Esophagus muscularis mucosa (tissue), 4 donors: ENCODE results near the gene LRP3. TPM values are rescaled to one million over a fixed set of nuclear protein-coding genes. Genes with fewer than 3 reads are reported as not detected.
A peak's percentile ranks its signal among the peaks of the same experiment; 100 is the strongest.

Source experiments
- DNase-seq: peaks from one replicate; pipeline ENCODE4 v3.0.0-alpha.2; 2017; ENCODE audit errors: extremely low spot score
- H3K27ac ChIP-seq, 4 donors: fragments of 200-600 bp; sonication (generic); replicated peaks in 1 of 4; 1 replicate in 3 of 4; 2 replicates in 1 of 4; pipeline ENCODE4 v1.5.1; 2016 to 2019; ENCODE audit warnings: mild to moderate bottlenecking in 1 of 4
- H3K27me3 ChIP-seq, 4 donors: fragments of 200-600 bp; sonication (generic); one replicate each; pipeline versions ENCODE4 v1.5.1 to v1.6.0; 2016 to 2019
- H3K36me3 ChIP-seq, 4 donors: fragments of 200-600 bp; sonication (generic); one replicate each; pipeline ENCODE4 v1.5.1; 2016 to 2019
- H3K4me1 ChIP-seq, 4 donors: fragments of 200-600 bp; sonication (generic); one replicate each; pipeline ENCODE4 v1.5.1; 2016 to 2019
- H3K4me3 ChIP-seq, 4 donors: fragments of 200-600 bp; sonication (generic); 1 replicate in 2 of 4; 2 replicates in 2 of 4; pipeline ENCODE4 v1.5.1; 2016 to 2019; ENCODE audit warnings: mild to moderate bottlenecking in 4 of 4, moderate library complexity in 1 of 4
- H3K9me3 ChIP-seq, 4 donors: fragments of 200-600 bp; sonication (generic); 1 replicate in 3 of 4; 2 replicates in 1 of 4; pipeline ENCODE4 v1.5.1; 2016 to 2019
- EP300 ChIP-seq: sonication (generic); formaldehyde crosslinking; IDR thresholded peaks from one replicate; pipeline ENCODE4 v1.6.1; 2017; ENCODE audit warnings: antibody characterized with exemption
- POLR2A ChIP-seq: fragments of 450-650 bp; IDR thresholded peaks from one replicate; pipeline ENCODE4 v1.6.1; 2017; ENCODE audit warnings: antibody characterized with exemption, moderate library complexity, mild to moderate bottlenecking, low read depth
- POLR2AphosphoS5 ChIP-seq, 2 donors: sonication (generic); formaldehyde crosslinking; IDR thresholded peaks; one replicate each; pipeline ENCODE4 v1.6.1; 2017; ENCODE audit warnings: antibody characterized with exemption in 2 of 2
- WGBS: methylation state at CpG from one replicate; pipeline ENCODE4 v1.1.5; 2018; 5-methylcytosine and 5-hydroxymethylcytosine counted together
- intact Hi-C: fragments of 100-400 bp; cut with DNase I; formaldehyde crosslinking; loops from one replicate; pipeline ENCODE4 v1.15.1; 2023
- total RNA-seq, 4 donors: library from RNA; depleted of rRNA; stranded (reverse); fragments of >200 nt; gene quantifications; one replicate each; pipeline versions ENCODE4 v1.1.0 to v1.2.1, GENCODE V29; 2016
- TF ChIP-seq, protein P1 (sequence below), 3 experiments: fragments of 200-600 bp in 2 of 3; fragments of 450-650 bp in 1 of 3; sonication (generic) in 2 of 3; IDR thresholded peaks; one replicate each; pipeline ENCODE4 v1.5.1; 2017 to 2019; ENCODE audit warnings: antibody characterized with exemption in 3 of 3, mild to moderate bottlenecking in 2 of 3, moderate library complexity in 1 of 3

The LRP3 gene, protein sequence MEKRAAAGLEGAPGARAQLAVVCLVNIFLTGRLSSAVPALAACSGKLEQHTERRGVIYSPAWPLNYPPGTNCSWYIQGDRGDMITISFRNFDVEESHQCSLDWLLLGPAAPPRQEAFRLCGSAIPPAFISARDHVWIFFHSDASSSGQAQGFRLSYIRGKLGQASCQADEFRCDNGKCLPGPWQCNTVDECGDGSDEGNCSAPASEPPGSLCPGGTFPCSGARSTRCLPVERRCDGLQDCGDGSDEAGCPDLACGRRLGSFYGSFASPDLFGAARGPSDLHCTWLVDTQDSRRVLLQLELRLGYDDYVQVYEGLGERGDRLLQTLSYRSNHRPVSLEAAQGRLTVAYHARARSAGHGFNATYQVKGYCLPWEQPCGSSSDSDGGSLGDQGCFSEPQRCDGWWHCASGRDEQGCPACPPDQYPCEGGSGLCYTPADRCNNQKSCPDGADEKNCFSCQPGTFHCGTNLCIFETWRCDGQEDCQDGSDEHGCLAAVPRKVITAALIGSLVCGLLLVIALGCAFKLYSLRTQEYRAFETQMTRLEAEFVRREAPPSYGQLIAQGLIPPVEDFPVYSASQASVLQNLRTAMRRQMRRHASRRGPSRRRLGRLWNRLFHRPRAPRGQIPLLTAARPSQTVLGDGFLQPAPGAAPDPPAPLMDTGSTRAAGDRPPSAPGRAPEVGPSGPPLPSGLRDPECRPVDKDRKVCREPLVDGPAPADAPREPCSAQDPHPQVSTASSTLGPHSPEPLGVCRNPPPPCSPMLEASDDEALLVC
- total RNA-seq: 10 to 100 TPM; 34.5 to 76.7 (median 62.6) TPM

DNA sequence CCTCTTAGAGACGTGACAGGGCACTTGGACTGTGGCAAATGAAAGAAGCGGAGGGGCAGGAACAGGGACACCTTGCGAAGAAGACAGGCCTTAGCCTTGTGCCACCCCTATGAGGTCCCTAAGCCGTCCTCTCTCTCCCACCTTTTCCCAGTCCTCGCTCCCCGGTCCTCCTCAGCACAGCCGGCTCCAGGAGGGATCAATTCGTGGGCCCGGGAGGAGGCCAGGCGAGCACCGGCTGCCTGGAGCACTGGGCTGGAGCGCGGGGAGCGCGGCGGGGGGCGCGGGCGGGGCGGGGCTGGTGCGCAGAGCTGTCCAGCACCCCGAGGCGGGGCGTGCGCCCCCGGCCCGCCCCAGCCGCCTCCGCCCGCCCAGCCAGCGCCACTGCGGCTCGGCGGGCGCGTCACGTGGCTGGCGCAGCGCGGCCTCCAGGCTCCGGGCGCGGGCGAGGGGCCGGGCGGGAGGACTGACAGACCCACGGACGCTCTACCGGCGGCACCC is at the start of gene LRP3:
Gene LRP3, plus strand, starts transcription at position 466 of the 498 bp plus-strand sequence. CDS start 456 bp downstream, outside the sequence.
- intact Hi-C loops: no loop called here
- WGBS: no CpG with 5 or more reads among the region's 50 CpGs
- peak within 1 kb of the TSS; percentile 64 to 77 (median 72) for H3K27ac ChIP-seq
- TF ChIP-seq POLR2AphosphoS5 (IDR thresholded peaks at IDR 0.05): no peak
- TF ChIP-seq, protein P1, sequence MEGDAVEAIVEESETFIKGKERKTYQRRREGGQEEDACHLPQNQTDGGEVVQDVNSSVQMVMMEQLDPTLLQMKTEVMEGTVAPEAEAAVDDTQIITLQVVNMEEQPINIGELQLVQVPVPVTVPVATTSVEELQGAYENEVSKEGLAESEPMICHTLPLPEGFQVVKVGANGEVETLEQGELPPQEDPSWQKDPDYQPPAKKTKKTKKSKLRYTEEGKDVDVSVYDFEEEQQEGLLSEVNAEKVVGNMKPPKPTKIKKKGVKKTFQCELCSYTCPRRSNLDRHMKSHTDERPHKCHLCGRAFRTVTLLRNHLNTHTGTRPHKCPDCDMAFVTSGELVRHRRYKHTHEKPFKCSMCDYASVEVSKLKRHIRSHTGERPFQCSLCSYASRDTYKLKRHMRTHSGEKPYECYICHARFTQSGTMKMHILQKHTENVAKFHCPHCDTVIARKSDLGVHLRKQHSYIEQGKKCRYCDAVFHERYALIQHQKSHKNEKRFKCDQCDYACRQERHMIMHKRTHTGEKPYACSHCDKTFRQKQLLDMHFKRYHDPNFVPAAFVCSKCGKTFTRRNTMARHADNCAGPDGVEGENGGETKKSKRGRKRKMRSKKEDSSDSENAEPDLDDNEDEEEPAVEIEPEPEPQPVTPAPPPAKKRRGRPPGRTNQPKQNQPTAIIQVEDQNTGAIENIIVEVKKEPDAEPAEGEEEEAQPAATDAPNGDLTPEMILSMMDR (IDR thresholded peaks at IDR 0.05): no peak
- no peak for TF ChIP-seq POLR2A
- TF ChIP-seq EP300: no peak
- DNase-seq: no peak
- peaks cover 0 to 20% (median 13%) of the 10 kb centered on the region in 4 donors for H3K36me3 ChIP-seq
- no peaks in the 10 kb centered on the region for H3K9me3 ChIP-seq
- peaks cover 14 to 27% (median 18%) of the 10 kb centered on the region in 4 donors for H3K4me1 ChIP-seq
- peak within 1 kb of the TSS; percentile 76 to 86 (median 80) for H3K4me3 ChIP-seq
- no peaks in the 10 kb centered on the region for H3K27me3 ChIP-seq

DNA sequence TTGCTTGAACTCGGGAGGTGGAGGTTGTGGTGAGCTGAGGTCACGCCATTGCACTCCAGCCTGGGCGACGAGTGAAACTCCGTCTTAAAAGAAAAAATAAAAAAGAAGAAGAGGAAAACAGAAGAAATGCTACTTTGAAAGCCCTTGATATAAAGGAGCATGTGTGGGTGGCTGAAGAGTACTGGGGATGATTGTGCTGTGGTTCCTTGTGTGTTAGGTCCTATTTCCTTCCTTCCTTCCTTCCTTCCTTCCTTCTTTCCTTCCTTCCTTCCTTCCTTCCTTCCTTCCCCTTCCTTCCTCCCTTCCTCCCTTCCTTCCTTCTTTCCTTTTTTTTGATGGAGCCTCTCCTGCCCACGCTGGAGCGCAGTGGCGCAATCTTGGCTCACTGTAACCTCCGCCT is 47.9 kb upstream of the LRP3 start:
- DNase-seq: no peak
- Histone ChIP-seq H3K4me1 (peaks cover 0 to 8% (median 6%) of the 10 kb centered on the region in 4 donors), H3K27ac (no peak overlapping the region), H3K9me3 (no peaks in the 10 kb centered on the region), H3K4me3 (no peak overlapping the region), H3K36me3 (no peaks in the 10 kb centered on the region), H3K27me3 (peaks cover 0 to 11% (median 0%) of the 10 kb centered on the region in 4 donors)
- no peak for TF ChIP-seq POLR2A
- no peak for TF ChIP-seq EP300
- TF ChIP-seq POLR2AphosphoS5 (IDR thresholded peaks at IDR 0.05): no peak
- TF ChIP-seq, protein P1 (IDR thresholded peaks at IDR 0.05): no peak
- 91% methylated on average over 9 of the region's 9 CpGs for WGBS
- intact Hi-C loops: no loop called here

DNA sequence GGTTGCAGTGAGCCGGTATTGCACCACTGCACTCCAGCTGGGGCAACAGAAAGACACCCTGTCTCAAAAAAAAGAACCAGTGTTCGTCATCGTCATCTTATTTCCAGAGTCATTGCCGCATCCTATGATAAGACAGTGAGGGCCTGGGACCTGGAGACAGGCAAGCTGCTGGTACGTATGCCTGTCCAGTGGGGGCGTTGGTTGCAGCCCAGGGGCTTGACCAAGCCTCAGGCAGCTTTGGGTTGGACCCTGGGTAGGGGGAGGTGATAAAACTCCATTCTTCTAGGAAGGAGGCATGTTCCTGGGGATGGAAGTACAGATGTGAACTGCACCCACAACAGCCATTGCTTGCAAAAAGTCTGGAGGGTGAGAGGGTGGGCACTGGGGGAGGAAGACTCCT is 46.6 kb upstream of the LRP3 start:
- DNase-seq: no peak
- no peak overlapping the region for H3K27ac ChIP-seq
- WGBS: 88% methylated on average over 6 of the region's 6 CpGs

DNA sequence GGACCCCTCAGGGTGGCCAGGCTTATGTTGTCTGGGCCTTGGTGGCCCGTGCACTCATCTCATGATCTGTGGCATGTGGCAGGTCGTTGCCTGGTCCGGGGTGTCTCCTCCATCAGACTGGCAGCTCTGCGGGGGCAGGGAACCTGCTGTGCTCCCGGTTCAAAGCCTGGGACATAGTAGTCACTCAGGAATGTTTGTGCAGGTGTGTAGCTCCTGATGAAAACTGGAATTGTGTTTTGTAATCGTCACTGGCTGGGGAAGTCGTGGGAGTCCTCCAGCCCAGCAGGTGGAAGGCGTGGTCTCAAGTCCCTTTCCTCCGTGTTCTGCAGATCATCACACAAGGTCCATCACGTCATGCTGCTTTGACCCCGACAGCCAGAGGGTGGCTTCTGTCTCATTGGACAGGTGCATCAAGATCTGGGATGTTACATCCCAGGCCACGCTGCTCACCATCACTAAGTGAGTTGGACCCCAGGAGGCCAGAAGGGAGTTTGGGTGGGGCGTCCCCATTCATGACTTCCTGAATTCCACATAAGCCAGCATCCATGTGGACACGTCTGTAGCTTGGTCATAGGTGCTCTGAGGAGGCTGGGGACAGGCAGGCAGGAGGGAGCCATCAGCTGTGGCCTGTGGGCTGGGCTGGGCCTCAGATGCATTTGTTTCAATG is 43.1 kb upstream of the LRP3 start:
- Histone ChIP-seq H3K27ac (no peak overlapping the region), H3K9me3 (no peaks in the 10 kb centered on the region), H3K4me3 (no peak overlapping the region), H3K4me1 (no peaks in the 10 kb centered on the region), H3K27me3 (no peaks in the 10 kb centered on the region), H3K36me3 (no peaks in the 10 kb centered on the region)
- no peak for DNase-seq
- intact Hi-C loops: no loop called here
- TF ChIP-seq EP300: no peak
- TF ChIP-seq, protein P1 (IDR thresholded peaks at IDR 0.05): no peak
- TF ChIP-seq POLR2A: no peak
- TF ChIP-seq POLR2AphosphoS5 (IDR thresholded peaks at IDR 0.05): no peak
- 72% methylated on average over 12 of the region's 14 CpGs for WGBS

More for the DNA sequence above, 46.6 kb upstream of the LRP3 start:
- Histone ChIP-seq H3K4me1 (peaks cover 0 to 8% (median 6%) of the 10 kb centered on the region in 4 donors), H3K9me3 (no peaks in the 10 kb centered on the region), H3K36me3 (no peaks in the 10 kb centered on the region), H3K27me3 (peaks cover 0 to under 1% (median 0%) of the 10 kb centered on the region in 4 donors), H3K4me3 (no peak overlapping the region)
- no peak for TF ChIP-seq EP300
- TF ChIP-seq, protein P1 (IDR thresholded peaks at IDR 0.05): no peak
- no peak for TF ChIP-seq POLR2AphosphoS5 (IDR thresholded peaks at IDR 0.05)
- intact Hi-C loops: no loop called here
